ENCODE measurements around the gene SCRT2.
A peak's percentile ranks its signal among the peaks of the same experiment; 100 is the strongest.

Gene SCRT2

DNA sequence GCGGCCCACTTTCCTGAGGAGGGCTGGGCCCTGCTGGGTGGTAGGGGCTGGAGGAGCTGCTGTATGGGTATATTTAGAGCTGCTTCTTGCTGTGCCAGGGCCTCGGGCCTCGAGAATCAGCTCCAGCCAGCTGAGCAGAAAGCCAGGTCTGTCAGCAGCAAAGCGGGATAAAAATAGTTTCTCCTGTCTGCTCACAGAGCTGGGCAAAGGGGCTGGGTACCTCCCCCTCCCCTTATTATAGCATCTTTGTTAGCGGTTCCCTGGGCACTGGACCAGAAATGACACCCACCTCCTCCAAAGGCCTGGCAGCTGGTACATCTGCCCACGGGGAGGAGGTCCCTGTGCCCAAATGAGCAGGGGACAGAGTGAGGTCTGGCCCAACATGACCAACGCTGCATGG, 6.0 kb downstream of the SCRT2 start:
- no peak for DNase-seq

DNA sequence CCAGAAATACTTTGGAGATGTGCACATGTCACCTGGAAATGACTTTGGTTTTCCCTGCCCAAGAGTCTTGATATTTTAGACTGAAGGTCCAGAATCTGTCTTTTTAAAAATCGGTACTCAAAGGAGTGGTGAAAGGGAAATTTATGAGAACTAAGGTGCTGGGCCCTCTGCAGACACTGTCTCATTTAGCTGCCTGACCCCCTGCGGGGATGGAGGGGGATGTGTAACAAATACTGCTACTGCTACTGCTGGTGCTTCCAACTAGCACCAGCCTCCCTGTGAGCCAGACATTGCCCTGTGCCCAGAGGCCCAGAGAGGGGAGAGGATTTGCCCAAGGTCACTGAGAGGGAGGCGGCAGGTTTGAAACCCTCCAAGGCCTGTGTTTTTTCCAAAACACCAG, 7.0 kb downstream of the SCRT2 start:
- no peak for DNase-seq

DNA sequence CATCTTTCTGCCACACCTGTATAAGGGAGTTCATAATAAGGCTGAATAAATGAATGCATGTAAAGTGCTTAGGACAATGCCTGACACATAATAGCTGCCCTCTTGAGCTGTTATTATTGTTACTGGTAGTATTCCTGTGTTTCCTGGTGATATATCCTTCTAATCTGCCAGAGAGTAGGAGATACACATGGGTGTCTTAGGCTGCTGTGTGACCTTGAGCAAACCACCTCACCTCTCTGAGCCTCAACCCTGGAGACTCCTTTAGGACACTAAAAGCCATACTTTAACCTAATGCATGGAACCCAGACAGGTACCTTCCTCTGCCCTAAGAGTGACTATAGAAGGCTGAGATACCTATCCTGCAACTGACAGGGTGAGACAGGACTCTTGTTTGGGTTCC, 7.6 kb downstream of the SCRT2 start:
- no peak for DNase-seq

DNA sequence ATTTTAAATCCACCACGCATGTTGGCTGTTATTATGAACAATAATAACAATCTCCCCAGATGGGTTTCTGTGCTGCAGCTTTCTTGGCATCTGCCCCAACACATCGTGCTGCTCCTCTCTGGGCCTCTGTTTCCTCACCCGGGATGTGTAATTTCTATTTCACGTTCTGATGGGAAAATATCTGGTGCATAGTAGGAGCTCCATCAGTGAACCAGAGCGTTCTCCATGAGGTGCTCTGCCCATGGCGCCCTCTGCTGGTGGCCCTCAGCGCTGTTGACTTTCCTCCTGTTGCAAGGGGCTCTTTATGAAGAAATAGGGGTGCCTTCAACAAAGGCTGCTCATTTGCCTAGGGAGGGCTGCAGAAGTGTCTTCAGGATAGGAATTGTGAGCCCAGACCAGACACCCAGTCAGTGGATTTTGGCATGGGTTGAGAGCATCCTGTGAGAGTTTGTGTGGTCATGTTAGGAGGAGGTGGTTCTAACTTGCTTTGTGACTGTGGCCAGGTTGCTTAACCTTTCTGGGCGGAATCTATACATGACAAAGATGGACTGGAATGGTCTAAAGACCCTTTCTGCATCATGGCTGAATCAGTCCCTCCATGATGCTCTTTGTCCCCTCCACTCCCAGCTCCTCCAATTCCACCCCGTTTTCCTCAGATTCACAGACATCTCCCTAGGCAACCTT, 8.1 kb downstream of the SCRT2 start:
- peak; percentile 75 for DNase-seq

DNA sequence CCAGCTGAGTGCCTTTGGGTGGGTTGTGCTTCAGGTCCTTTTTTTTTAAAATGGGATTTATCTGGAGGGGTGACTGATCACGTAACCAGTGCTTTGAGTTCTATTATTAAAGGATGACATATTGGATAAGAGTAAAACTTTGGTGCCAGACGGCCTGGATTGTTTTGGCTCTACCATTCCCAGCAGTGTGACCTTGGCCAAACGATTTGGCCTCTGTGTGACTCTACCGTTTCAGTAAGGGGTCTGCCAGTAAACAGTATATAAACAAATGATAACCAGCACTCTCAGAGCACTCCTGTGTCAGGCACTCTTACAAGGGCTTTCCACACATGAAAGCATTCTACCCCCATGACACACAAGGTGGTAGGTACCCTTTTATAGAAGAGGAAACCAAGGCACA, 8.7 kb downstream of the SCRT2 start:
- DNase-seq, result no peak

DNA sequence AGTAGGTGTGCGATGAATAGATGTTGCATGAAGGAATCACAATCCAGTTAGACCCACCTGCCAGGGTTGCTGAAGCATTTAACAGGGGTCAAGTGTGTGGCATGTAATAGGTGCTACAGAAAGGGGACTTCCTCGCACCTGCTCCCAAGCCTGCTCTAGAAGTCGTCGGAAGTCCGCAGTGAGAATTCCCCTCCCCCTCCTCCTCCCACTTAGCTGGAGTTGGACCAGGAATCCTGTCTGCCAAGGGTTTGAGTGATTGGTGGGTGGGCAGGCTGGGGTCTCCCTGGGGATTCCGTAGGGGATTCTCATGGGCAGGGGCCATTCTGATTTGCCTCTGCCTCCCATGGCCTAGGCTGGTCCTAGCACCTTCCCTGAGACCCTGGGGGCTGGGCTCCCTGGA, 10.3 kb downstream of the SCRT2 start:
- no peak for DNase-seq

DNA sequence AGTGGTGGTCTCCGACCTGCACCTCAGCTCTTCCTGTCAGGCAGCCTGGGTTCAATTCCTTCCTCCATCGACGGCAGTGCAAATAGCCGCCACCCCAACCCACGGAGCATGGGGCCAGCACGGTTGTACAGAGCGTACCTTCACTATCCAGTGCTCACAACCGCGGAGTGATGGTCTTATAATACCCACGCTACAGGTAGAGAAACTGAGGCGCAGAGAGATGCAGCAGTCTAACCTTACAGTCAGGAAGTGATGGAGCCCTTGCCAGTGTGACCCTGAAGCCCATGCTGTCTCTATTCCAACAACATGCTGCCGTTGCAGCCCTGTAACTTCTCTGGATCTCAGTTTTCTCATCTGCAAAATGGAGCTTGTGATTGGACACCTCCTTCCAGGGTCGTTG, 11.0 kb downstream of the SCRT2 start:
- no peak for DNase-seq

DNA sequence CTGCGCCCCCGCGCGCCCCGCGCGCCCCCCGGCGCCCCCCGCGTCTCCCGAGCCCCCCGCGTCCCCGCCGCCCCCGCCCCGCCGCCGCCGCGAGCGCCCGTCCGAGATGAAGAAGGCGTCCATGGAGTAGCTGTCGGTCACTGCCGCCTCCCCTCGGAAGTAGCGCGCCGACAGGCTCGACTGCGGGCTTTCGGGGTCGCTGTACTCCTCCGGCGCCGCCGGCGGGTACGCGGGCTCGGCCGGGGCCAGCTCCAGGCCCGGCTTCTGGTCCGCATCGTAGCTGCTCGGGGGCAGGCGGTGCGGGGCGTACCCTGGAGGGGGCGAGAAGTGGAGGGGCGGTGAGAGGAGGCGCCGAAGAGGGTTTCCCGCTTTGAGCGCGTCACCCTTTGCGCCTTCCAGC, 11.5 kb downstream of the SCRT2 start:
- DNase-seq, result no peak

DNA sequence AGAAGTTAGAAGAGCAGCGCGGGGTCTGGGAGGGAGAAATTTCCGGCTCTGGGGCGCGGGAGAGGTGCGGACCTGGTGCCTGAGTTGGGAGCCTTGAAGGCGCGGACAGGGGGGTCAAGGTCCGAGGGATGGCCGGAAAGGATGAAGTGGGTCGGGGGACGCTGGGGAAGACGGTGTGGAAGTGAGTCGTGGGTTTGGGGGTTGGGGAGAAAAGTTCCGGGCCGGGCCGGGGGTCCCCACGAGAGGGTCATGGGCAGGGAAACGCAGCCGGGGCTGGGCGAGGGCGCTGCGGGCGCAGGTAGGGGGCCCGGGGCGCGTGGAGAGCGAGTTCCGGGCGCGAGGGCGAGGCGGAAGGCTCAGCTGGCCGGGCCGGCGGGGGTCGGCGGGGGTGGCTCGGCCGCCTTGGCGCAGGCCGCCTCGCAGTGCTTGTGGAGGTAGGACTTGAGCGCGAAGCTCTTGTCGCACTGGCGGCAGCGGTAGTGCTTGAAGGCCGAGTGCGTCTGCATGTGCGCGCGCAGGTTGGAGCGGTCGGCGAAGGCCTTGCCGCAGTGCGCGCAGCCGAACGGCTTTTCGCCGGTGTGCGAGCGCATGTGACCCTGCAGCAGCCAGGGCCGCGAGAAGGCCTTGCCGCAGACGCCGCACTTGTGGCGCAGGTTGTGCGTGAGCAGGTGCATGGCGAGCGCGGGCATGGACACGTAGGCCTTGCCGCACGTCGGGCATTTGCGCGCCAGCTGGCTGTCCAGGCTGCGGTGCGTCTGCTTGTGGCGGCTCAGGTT, 12.1 kb downstream of the SCRT2 start:
- no peak for DNase-seq

DNA sequence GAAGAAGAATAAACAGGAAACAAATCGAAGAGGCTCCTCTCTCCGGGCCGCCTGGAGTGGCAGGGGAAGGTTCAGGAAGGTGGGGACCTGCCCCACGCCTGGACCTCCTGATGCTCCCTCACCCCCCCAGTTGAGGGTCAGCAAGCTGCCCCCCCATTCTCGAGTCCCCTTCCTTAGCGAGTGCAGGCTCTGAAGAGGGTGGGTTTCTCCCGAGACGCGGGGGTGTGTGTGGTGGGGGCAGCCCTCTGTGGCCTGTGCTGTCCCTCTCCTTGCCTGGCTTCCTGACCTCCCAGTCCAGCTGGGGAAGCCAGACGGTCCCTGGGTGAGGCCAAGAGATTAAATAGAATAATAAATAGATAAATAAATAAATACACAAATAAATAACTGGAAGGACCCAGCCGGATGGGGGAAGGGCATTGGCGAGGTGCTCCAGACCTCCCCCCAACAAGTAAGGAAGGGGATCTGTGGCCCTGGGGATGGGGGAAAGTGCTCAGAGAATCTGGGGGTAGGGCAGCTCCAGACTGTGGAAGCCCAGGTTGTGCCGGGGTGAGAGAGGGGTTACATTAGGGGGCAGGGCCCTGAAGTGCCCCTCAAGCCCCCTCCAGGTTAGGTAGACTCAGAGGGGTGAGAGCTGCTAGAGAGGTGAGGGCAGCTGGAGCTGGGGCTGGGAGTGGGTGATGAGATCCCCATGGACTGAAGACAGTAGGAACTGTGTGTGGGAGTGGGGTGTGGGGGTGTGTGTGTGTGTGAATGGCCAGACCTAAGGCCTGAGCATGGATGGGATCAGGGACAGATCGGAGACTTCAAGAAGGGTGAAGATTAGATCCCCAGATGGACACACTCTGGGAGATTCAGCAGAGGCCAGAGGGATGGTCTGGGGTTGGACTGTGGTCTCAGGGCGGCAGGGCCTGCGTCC, 13.1 kb downstream of the SCRT2 start:
- DNase-seq, result no peak

DNA sequence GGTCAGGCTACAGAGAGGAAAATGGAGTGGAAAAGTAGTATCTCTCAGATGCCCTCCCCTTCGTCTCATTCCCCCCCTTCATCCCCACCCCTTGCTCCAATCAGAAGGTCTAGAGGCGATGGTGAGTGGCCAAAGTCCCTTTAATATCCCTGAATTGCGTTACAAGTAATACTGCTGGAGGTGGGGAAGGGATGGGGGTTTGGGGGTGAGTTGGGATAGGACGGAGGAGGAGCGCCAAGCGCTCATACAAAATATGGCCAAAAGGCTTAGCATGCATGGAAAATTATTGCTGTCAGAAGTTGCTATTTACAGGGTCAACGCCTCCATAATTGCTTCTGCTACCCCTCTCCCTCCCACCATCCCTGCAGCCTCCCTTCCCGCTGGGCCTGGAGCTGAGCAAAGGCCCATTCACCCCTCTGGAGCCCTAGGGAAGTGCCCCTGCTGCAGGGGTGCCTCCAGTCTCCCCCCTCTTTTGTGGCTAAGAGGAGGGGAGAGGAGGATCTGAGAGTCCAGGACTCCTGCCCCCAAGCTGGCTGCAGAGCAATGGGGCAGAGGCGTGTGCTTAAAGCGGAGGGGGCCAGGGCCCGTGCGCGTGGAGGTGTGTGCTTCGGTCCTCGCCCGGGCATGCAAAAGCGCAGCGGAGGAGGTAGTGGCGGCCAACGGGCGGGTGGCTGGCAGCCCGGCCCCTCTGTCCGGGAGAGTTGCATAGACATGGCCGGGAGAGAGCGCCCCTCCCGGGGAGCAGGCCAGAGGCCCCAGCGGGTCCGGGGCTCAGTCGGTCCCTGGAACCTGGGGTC, 13.9 kb downstream of the SCRT2 start:
- DNase-seq, result no peak

DNA sequence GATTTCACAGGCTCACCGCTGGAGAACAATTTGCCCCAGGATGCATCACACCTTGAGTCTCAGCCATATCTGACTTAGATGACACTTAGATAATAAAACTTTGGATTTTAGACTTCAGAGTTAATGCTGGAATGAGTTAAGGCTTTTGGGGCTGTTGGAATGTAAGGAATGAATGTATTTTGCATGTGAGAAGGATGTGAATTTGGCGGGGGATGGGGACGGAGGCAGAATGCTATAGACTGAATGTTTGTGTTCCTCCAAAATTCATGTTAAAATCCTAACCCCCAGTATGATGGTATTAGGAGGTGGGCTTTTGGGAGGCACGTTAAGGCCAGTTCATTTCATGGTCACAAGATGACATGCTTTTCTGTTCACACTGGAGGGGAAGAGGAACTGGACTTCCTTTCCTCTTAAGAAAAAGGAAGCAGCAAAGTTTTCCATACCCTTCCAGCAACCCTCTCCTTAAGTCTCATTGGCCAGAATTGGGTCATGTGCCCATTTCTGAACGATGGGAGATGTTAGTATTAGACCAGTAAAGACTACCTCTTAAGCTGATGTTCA, 16.8 kb downstream of the SCRT2 start:
- DNase-seq, result peak; percentile 52

DNA sequence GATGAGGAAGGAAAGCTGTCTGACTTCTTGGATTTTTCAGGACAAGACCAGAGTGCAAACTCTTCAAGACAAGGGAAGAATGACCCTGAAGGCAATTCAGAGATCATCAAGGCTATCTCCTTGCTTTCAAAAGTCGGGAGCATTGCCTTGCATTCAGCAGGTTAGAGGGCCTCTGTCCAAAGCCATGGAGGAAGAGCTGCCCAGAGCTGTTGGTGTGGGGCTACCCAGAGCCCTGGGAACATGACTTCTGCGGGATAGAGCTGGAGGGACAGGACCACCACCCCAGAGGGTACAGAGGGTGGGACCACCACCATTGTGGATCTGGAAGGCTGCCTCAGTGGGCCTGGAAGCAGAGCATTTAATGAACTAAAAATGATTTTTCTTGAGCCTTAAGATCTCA, 17.4 kb downstream of the SCRT2 start:
- no peak for DNase-seq

DNA sequence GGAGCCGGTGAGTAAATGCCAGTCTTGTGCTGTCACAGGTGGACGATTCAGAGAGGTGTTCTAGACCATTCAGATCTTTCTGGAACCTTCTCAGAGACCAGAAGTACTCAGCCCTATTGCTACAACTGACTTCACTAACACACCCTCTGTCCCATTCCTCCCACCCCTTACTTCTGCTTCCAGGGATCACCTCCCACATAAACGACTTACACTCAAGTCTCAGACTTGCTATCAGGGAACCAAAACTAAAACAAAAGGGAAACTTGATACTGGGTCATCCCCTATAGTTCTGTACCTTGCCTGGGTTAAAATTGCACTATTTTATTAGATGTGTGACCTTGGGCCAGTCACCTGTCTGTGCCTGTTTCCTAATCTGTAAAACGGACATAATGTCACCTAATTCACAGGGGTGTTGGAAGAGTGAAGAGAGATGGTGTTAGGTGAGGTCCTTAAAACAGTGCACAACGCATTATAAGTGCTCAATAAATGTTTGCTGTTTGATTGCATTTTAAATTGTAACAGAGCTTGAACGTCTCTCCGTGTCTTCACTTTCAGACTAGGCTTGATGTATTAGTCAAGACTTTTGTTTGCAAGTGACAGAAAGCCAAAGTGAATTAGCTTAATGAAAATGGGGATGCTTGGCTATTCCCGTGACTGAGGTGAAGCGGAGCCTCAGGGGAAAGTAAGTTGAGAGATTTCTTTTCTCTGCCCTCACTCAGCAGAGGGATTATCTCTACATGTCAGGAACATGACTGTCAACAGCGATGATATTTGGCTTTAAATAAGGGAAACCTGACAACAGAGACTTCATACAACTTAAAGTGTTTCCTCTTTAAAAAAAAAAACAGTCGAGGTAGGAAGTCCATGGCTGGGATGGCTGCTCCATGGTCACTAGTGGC, 19.6 kb downstream of the SCRT2 start:
- DNase-seq, result peak; percentile 80

DNA sequence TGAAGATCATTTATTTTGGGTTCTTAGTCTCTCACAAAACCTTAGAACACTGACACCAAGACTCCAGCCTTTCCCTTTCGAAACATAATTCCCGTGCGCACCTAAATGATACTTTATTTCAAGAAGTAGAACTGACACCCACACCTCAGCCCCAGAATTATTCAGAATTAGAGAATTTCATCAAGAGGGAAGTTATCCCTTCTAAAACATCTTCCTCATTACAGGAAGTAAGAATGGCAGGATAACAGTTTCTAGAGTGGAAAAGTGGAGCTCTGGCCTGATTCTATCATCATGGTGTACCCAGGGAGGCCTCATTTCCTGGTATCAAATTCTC, 21.2 kb downstream of the SCRT2 start:
- DNase-seq, result peak; percentile 25

DNA sequence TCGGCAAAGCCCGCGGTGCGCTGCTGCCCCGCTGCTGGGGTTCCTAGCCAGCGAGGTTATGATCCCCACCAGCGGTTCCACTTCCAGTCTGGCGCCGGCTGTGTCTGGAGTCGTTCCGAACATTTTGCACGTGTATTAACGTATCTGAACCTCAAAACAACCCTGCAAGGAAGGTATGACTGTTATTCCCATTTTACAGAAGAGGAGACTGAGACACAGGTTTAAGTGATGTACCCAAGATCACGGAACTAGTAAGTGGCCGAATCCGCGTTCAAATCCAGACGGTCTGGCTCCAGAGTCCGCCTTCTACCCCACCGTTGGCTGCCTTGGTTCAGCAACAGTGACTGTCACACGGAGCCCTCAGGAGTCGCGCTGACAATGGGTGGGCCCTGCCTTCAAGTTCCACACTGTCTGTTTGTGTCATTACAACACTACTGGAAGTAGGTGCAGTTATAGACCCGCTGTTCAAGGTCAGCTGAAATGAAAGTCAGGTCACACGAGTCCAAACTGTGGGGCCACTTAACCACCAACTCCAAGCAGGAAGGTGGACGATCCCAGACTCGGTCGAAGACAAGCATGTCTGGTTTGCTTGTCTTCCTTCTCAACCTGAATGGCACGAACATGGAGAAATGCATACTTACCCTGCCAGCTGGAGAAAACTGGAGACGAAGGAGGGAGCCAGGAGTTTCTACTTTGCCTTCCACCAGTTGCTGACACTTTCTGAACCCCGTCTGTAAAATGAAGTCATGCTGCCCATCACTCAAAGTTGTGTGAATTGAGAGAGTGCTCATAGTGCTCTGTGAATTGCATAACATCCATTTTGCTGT, 21.8 kb downstream of the SCRT2 start:
- DNase-seq, result no peak

DNA sequence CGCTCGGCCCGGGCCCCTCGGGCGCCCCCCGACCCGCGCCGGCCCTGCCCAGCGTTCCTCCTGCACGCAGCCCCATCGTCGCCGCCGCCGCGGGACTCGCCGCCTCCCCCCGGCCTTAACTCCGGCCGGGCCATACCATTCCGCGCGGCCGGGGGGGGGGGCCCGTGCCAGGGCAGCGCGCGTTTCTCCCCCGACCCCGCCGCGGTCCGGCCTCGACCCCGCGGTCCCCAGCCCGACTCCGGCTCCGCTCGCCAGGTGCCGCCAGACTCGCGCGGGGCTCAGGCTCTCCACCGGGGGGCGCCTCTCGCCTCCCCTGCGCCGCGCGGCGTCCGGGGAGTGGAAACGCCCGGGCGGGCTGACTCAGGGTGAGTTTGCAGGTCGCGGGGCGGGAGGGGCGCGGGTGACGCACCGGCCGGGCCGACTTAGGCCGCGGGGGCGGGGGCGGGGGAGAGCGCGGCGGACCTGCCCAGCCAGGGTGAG, 22.5 kb downstream of the SCRT2 start, which contains the start of gene SRXN1:
TSS of gene SRXN1 (minus strand) at position 91 of the 480 bp plus-strand sequence. CDS start at position 76, 15 bp downstream.
- peak; percentile 95 for DNase-seq

DNA sequence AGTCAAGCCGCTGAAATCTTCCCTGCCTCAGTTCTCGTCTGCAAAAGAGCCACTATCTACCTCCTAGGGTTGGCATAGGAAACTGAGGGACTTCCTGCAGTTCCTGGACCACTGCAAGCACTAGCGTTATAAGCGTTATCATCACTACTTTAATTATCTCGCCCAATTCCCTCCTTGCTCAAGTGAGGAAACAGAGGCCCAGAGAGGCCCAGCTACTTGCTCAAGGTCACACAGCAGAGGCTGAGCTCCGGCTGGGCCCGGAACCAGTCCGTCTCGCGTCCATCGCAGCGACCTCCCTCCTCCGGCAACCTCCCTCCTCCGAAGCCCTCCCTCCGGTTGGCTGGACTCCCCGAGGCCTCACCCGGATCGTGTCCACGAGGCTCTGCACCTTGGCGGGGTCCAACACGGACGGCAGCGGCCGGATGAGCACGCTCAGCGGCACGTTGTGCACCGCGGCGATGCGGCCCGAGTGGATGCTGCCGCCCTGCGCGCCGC, 22.9 kb downstream of the SCRT2 start:
- no peak for DNase-seq

DNA sequence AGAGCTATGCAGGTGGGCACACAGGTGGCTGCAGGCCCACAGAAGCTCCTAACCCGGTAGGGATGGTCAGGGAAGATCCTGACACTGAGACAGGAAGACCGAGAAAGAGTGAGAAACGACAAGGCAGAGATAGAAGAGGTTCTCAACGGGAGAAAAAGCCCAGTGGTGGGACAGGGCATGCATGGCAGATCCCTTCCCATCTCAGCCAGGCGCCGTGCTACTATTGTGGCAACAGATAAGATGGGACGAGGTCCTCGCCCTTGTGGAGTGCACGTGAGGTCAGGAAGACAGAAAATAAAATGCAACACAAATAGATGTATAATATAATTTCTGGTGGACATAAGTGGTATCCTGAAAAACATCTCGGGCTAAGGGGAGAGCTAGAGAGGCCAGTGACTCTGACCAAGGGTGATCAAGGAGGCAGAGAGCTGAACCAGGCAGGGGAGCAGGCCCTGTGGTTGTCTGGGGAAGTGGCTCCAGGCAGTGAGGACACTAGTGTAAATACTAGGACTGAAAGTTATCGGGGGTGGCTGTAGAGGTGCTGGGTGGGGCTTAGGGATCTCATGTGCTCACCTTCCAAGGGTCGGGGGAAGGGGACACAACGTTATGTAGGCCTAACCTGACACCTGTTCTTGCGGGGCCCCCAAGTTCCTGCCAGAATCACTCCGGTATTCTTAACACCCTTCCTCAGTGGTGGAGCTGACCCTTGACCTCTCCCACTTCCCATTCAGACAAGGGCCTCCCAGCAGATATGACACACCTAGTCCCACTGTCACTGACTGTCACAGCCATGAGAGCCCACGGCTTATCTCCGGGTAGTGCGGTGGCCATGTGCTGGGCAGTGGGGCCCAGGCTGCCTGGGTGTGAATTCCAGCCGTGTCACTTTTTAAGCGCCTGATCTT, 23.6 kb downstream of the SCRT2 start:
- DNase-seq, result no peak
